SK-N-SH (cell line): ENCODE measurements around the gene DNMBP. TPM values are rescaled to one million over a fixed set of nuclear protein-coding genes. Genes with fewer than 3 reads are reported as not detected.

ENCODE experiments used
- CTCF ChIA-PET: fragments of 300-600, 350-600 bp; formaldehyde crosslinking; extraction: SDS; loops from one replicate; lab custom pipeline; 2021; lab: Yijun Ruan, JAX
- POLR2A ChIA-PET: fragments of 350-600 bp; sonication (Branson Sonifier 250); formaldehyde crosslinking; extraction: SDS; loops from one replicate; lab custom pipeline; 2020; ENCODE audit warnings: antibody characterized with exemption, inconsistent platforms; lab: Yijun Ruan, JAX
- DNase-seq: peaks from one replicate; pipeline ENCODE4 v3.0.0; 2012
- H2AFZ ChIP-seq: fragments of 200-600 bp; sonication (generic); 2 replicates; pipeline ENCODE4 v1.8.1; 2016; ENCODE audit warnings: antibody characterized with exemption, mild to moderate bottlenecking, low read depth
- H3F3A ChIP-seq: fragments of 200-600 bp; sonication (generic); replicated peaks from 2 replicates; pipeline ENCODE3; 2016; ENCODE audit warnings: antibody characterized with exemption, mild to moderate bottlenecking; ENCODE audit not compliant: insufficient read depth
- H3K27ac ChIP-seq, 2 experiments: fragments of 200-500 bp in 1 of 2; fragments of 200-600 bp in 1 of 2; sonication (Bioruptor generic) in 1 of 2; sonication (generic), shearing (Covaris generic) in 1 of 2; 2 replicates each; pipeline versions ENCODE4 v1.5.1 to v1.6.1; 2014 to 2016; ENCODE audit warnings: low read depth in 2 of 2, inconsistent platforms in 1 of 2, low read length in 1 of 2, mild to moderate bottlenecking in 1 of 2, mixed read lengths in 1 of 2
- H3K27me3 ChIP-seq: fragments of 200-600 bp; sonication (generic), shearing (Covaris generic); 2 replicates; pipeline ENCODE4 v1.6.1; 2016; ENCODE audit warnings: mixed run types; ENCODE audit not compliant: insufficient read depth
- H3K36me3 ChIP-seq, 2 experiments: fragments of 200-500 bp in 1 of 2; fragments of 200-600 bp in 1 of 2; sonication (Bioruptor generic) in 1 of 2; sonication (generic) in 1 of 2; replicated peaks in 1 of 2; 2 replicates each; pipeline versions ENCODE3 to v1.5.1; 2014 to 2016; ENCODE audit warnings: low read length in 1 of 2, mild to moderate bottlenecking in 1 of 2; ENCODE audit not compliant: insufficient read depth in 2 of 2, control insufficient read depth in 1 of 2
- H3K4me1 ChIP-seq, 2 experiments: fragments of 200-500 bp in 1 of 2; fragments of 200-600 bp in 1 of 2; sonication (Bioruptor generic) in 1 of 2; sonication (generic), shearing (Covaris generic) in 1 of 2; 2 replicates each; pipeline versions ENCODE4 v1.5.1 to v1.6.1; 2014 to 2016; ENCODE audit warnings: low read depth in 1 of 2, low read length in 1 of 2, mixed run types in 1 of 2; ENCODE audit not compliant: insufficient read depth in 2 of 2, control insufficient read depth in 1 of 2
- H3K4me2 ChIP-seq: fragments of 200-600 bp; sonication (generic), shearing (Covaris generic); 2 replicates; pipeline ENCODE4 v1.6.1; 2017; ENCODE audit warnings: mixed run types
- H3K4me3 ChIP-seq, 2 experiments: fragments of 200-500 bp in 1 of 2; fragments of 200-600 bp in 1 of 2; sonication (Bioruptor generic) in 1 of 2; sonication (generic), shearing (Covaris generic) in 1 of 2; 2 replicates each; pipeline versions ENCODE4 v1.5.1 to v1.8.1; 2014 to 2016; ENCODE audit warnings: low read depth in 2 of 2, inconsistent platforms in 1 of 2, low read length in 1 of 2, mild to moderate bottlenecking in 1 of 2, mixed read lengths in 1 of 2, moderate library complexity in 1 of 2
- H3K79me2 ChIP-seq: fragments of 200-600 bp; sonication (generic); 2 replicates; pipeline ENCODE4 v1.8.1; 2017; ENCODE audit warnings: mild to moderate bottlenecking; ENCODE audit not compliant: insufficient read depth
- H3K9ac ChIP-seq: fragments of 200-600 bp; sonication (generic); 2 replicates; pipeline ENCODE4 v1.6.1; 2017; ENCODE audit warnings: mixed run types
- H3K9me2 ChIP-seq: fragments of 200-600 bp; sonication (generic); 2 replicates; pipeline ENCODE4 v1.6.1; 2017; ENCODE audit warnings: mixed run types
- H3K9me3 ChIP-seq: fragments of 200-600 bp; sonication (generic); 2 replicates; pipeline ENCODE4 v1.6.1; 2017; ENCODE audit warnings: mixed run types, mild to moderate bottlenecking, moderate library complexity
- H4K20me1 ChIP-seq: fragments of 200-600 bp; sonication (generic); 2 replicates; pipeline ENCODE4 v1.6.1; 2017; ENCODE audit warnings: mild to moderate bottlenecking, mixed run types; ENCODE audit not compliant: insufficient read depth
- CHD2 ChIP-seq: fragments of 150-350 bp; IDR thresholded peaks from 2 replicates; pipeline ENCODE4 v1.6.1; 2018; ENCODE audit warnings: low read length; ENCODE audit not compliant: partially characterized antibody
- ELF1 ChIP-seq: IDR thresholded peaks from 2 replicates; pipeline ENCODE4 v1.4.0; 2012
- EZH2phosphoT487 ChIP-seq: fragments of 200-600 bp; sonication (generic); IDR thresholded peaks from 2 replicates; pipeline ENCODE4 v1.6.1; 2017; ENCODE audit warnings: low read depth, mixed run types, mild to moderate bottlenecking, antibody characterized with exemption, moderate library complexity, borderline replicate concordance
- GABPA ChIP-seq: IDR thresholded peaks from 2 replicates; pipeline ENCODE4 v1.4.0; 2012; ENCODE audit warnings: low read depth, mild to moderate bottlenecking
- GATA2 ChIP-seq: sonication (generic); formaldehyde crosslinking; IDR thresholded peaks from 2 replicates; pipeline ENCODE4 v1.5.0; 2020; ENCODE audit warnings: mild to moderate bottlenecking, missing genetic modification reagents
- MEF2A ChIP-seq: IDR thresholded peaks from 2 replicates; pipeline ENCODE4 v1.4.0; 2012; ENCODE audit warnings: low read depth, borderline replicate concordance
- MXI1 ChIP-seq: IDR thresholded peaks from 2 replicates; pipeline ENCODE4 v1.6.1; 2012; ENCODE audit warnings: mild to moderate bottlenecking, low read depth, low read length, improper control_type of control experiment
- POLR2AphosphoS5 ChIP-seq: IDR thresholded peaks from 2 replicates; pipeline ENCODE4 v1.6.1; 2012; ENCODE audit warnings: low read depth, low read length
- RAD21 ChIP-seq: IDR thresholded peaks from 2 replicates; pipeline ENCODE4 v1.6.1; 2012; ENCODE audit warnings: mild to moderate bottlenecking, low read length
- RCOR1 ChIP-seq: fragments of 150-350 bp; IDR thresholded peaks from 2 replicates; pipeline ENCODE4 v1.6.1; 2017; ENCODE audit warnings: antibody characterized with exemption, low read length
- RFX5 ChIP-seq: IDR thresholded peaks from 2 replicates; pipeline ENCODE4 v1.6.1; 2012; ENCODE audit warnings: mild to moderate bottlenecking, improper control_type of control experiment, low read length
- RXRA ChIP-seq: IDR thresholded peaks from 2 replicates; pipeline ENCODE4 v1.4.0; 2012; ENCODE audit warnings: low read depth, mild to moderate bottlenecking, borderline replicate concordance
- SIN3A ChIP-seq: IDR thresholded peaks from 2 replicates; pipeline ENCODE4 v1.6.1; 2012; ENCODE audit warnings: low read depth, mild to moderate bottlenecking, low read length, moderate library complexity, borderline replicate concordance
- SMC3 ChIP-seq: IDR thresholded peaks from 2 replicates; pipeline ENCODE4 v1.6.1; 2012; ENCODE audit warnings: low read depth, low read length, improper control_type of control experiment
- TAF1 ChIP-seq: IDR thresholded peaks from 2 replicates; pipeline ENCODE4 v1.6.1; 2012; ENCODE audit warnings: low read depth, mild to moderate bottlenecking, low read length, moderate library complexity, borderline replicate concordance
- TCF12 ChIP-seq: IDR thresholded peaks from 2 replicates; pipeline ENCODE4 v1.4.0; 2012
- WGBS: methylation state at CpG from one replicate; pipeline ENCODE4 v1.1.6; 2017; ENCODE audit warnings: low lambda C conversion rate; 5-methylcytosine and 5-hydroxymethylcytosine counted together
- polyA plus RNA-seq, 3 experiments: library from polyadenylated mRNA; depleted of rRNA; stranded (reverse); fragments of >200 nt; gene quantifications; 2 replicates each; pipeline ENCODE4 v1.2.3, GENCODE V29; 2012
- TF ChIP-seq, protein P1 (sequence below): IDR thresholded peaks from 2 replicates; pipeline ENCODE4 v1.4.0; 2012; ENCODE audit warnings: low read depth, borderline replicate concordance
- TF ChIP-seq, protein P2 (sequence below): IDR thresholded peaks from 2 replicates; pipeline ENCODE4 v1.4.0; 2012; ENCODE audit warnings: low read depth, borderline replicate concordance
- TF ChIP-seq, protein P3 (sequence below): fragments of 150-350 bp; IDR thresholded peaks from 2 replicates; pipeline ENCODE4 v1.6.1; 2016; ENCODE audit warnings: mild to moderate bottlenecking, low read depth, low read length
- TF ChIP-seq, protein P4 (sequence below): IDR thresholded peaks from 2 replicates; pipeline ENCODE4; 2012
- TF ChIP-seq, protein P5 (sequence below): fragments of 200-600 bp; sonication (generic); IDR thresholded peaks from 2 replicates; pipeline ENCODE4 v1.6.1; 2017; ENCODE audit warnings: antibody characterized with exemption, mild to moderate bottlenecking, moderate library complexity

The DNMBP gene
- polyA plus RNA-seq, 1 of the 3 experiments (the other 2 are of a cell fraction) = 40.2 TPM

DNA sequence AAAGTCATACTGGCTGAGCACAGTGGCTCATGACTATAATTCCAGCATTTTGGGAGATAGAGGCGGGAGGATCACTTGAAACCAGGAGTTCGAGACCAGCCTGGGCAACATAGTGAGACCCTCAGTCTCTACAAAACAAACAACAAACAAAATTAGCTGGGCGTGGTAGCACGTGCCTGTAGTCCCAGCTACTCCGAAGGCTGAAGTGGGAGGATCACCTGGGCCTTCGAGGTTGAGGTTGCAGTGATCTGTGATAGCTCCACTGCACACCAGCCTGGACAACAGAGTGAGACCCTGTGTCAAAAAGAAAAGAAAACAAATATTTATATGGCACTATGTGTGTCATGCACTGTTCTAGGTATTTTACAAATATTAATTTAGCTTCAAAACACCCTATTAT lies 94.3 kb downstream of the DNMBP start:
- no peaks in the 10 kb centered on the region for H3K9me3 ChIP-seq
- no peak overlapping the region for H3K4me2 ChIP-seq
- no peaks in the 10 kb centered on the region for H3K27me3 ChIP-seq
- WGBS = over 99% methylated on average over 6 of the region's 6 CpGs
- no peak overlapping the region for H3K27ac ChIP-seq
- no peak for TF ChIP-seq ELF1
- no peak for TF ChIP-seq RXRA
- TF ChIP-seq TAF1 = no peak
- TF ChIP-seq RFX5 = no peak
- TF ChIP-seq, protein P1, sequence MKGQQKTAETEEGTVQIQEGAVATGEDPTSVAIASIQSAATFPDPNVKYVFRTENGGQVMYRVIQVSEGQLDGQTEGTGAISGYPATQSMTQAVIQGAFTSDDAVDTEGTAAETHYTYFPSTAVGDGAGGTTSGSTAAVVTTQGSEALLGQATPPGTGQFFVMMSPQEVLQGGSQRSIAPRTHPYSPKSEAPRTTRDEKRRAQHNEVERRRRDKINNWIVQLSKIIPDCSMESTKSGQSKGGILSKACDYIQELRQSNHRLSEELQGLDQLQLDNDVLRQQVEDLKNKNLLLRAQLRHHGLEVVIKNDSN = no peak
- TF ChIP-seq, protein P2, sequence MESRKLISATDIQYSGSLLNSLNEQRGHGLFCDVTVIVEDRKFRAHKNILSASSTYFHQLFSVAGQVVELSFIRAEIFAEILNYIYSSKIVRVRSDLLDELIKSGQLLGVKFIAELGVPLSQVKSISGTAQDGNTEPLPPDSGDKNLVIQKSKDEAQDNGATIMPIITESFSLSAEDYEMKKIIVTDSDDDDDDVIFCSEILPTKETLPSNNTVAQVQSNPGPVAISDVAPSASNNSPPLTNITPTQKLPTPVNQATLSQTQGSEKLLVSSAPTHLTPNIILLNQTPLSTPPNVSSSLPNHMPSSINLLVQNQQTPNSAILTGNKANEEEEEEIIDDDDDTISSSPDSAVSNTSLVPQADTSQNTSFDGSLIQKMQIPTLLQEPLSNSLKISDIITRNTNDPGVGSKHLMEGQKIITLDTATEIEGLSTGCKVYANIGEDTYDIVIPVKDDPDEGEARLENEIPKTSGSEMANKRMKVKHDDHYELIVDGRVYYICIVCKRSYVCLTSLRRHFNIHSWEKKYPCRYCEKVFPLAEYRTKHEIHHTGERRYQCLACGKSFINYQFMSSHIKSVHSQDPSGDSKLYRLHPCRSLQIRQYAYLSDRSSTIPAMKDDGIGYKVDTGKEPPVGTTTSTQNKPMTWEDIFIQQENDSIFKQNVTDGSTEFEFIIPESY = no peak
- no peak for TF ChIP-seq CHD2
- no peak for TF ChIP-seq TCF12
- TF ChIP-seq RCOR1 = no peak
- TF ChIP-seq, protein P3, sequence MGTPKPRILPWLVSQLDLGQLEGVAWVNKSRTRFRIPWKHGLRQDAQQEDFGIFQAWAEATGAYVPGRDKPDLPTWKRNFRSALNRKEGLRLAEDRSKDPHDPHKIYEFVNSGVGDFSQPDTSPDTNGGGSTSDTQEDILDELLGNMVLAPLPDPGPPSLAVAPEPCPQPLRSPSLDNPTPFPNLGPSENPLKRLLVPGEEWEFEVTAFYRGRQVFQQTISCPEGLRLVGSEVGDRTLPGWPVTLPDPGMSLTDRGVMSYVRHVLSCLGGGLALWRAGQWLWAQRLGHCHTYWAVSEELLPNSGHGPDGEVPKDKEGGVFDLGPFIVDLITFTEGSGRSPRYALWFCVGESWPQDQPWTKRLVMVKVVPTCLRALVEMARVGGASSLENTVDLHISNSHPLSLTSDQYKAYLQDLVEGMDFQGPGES = no peak
- TF ChIP-seq MXI1 = no peak
- no peak for TF ChIP-seq GATA2 (CRISPR knock-in tag)
- TF ChIP-seq GABPA = no peak
- no peak for TF ChIP-seq EZH2phosphoT487
- TF ChIP-seq, all 33 proteins: peak for 0
- Histone ChIP-seq H3K4me3 (no peak overlapping the region), H3K9me2 (no peaks in the 10 kb centered on the region), H3K36me3 (peaks cover 0 to 53% of the 10 kb centered on the region in 2 experiments), H3K4me1 (peaks cover 0 to 37% of the 10 kb centered on the region in 2 experiments; a peak in 1 of 4 replicates), H3K79me2 (peaks cover 98% of the 10 kb centered on the region), H3K9ac (no peak overlapping the region), H2AFZ (no peak overlapping the region), H3F3A (peaks cover 15% of the 10 kb centered on the region), H4K20me1 (peaks cover 29% of the 10 kb centered on the region)
- DNase-seq = no peak
- ChIA-PET CTCF (interaction anchor here (1.0 to 1.6 kb wide), 3 partner anchors 65 to 131 kb away, joined by 3 to 6 read pairs (median 3); partner anchors contain the start of gene DNMBP), POLR2A (no interaction called here)

DNA sequence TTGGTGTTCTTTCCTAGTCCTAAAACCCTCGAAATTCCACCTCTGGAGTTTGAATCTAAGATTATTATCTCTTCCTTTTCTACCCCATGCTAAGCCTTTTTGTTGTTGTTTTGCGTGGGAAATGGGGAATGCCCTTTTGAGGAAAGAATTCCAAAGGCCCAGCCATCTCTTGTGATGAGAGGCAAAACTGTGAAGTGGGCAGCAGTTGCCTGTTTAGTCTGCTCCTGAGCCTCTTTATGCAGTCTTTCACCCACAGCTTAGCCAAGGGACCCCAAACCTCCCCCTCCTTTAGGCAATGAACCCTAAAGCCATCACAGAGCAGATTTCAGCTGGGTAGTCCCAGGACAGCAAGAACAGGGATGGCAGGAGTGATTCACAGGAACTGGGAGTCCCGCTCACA lies 95.5 kb downstream of the DNMBP start:
- WGBS = 77% methylated on average over 3 of the region's 3 CpGs
- peaks cover 0 to 56% of the 10 kb centered on the region in 2 experiments for H3K36me3 ChIP-seq
- H3K9me2 ChIP-seq = no peaks in the 10 kb centered on the region
- H3K4me3 ChIP-seq = no peak overlapping the region
- no peak overlapping the region for H3K4me2 ChIP-seq
- peaks cover 15% of the 10 kb centered on the region for H3F3A ChIP-seq
- peaks cover 98% of the 10 kb centered on the region for H3K79me2 ChIP-seq
- H3K9ac ChIP-seq = no peak overlapping the region
- no peaks in the 10 kb centered on the region for H3K9me3 ChIP-seq
- H2AFZ ChIP-seq = no peak overlapping the region
- H3K27me3 ChIP-seq = no peaks in the 10 kb centered on the region
- peaks cover 30% of the 10 kb centered on the region for H4K20me1 ChIP-seq
- peaks cover 0 to 36% of the 10 kb centered on the region in 2 experiments; a peak in 1 of 4 replicates for H3K4me1 ChIP-seq
- TF ChIP-seq MEF2A = no peak
- TF ChIP-seq, protein P4, sequence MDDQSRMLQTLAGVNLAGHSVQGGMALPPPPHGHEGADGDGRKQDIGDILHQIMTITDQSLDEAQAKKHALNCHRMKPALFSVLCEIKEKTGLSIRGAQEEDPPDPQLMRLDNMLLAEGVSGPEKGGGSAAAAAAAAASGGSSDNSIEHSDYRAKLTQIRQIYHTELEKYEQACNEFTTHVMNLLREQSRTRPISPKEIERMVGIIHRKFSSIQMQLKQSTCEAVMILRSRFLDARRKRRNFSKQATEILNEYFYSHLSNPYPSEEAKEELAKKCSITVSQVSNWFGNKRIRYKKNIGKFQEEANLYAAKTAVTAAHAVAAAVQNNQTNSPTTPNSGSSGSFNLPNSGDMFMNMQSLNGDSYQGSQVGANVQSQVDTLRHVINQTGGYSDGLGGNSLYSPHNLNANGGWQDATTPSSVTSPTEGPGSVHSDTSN = no peak
- no peak for TF ChIP-seq GATA2 (CRISPR knock-in tag)
- no peak for TF ChIP-seq RAD21
- TF ChIP-seq RXRA = no peak
- no peak for TF ChIP-seq SIN3A
- no peak for TF ChIP-seq POLR2AphosphoS5
- no peak for TF ChIP-seq GABPA
- TF ChIP-seq, protein P5, sequence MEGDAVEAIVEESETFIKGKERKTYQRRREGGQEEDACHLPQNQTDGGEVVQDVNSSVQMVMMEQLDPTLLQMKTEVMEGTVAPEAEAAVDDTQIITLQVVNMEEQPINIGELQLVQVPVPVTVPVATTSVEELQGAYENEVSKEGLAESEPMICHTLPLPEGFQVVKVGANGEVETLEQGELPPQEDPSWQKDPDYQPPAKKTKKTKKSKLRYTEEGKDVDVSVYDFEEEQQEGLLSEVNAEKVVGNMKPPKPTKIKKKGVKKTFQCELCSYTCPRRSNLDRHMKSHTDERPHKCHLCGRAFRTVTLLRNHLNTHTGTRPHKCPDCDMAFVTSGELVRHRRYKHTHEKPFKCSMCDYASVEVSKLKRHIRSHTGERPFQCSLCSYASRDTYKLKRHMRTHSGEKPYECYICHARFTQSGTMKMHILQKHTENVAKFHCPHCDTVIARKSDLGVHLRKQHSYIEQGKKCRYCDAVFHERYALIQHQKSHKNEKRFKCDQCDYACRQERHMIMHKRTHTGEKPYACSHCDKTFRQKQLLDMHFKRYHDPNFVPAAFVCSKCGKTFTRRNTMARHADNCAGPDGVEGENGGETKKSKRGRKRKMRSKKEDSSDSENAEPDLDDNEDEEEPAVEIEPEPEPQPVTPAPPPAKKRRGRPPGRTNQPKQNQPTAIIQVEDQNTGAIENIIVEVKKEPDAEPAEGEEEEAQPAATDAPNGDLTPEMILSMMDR = no peak
- TF ChIP-seq SMC3 = no peak
- no peak for TF ChIP-seq MXI1
- DNase-seq = no peak
- CTCF ChIA-PET = interaction anchor here (0.6 to 1.3 kb wide), 3 partner anchors 68 to 132 kb away, joined by 3 to 4 read pairs (median 3); no protein-coding TSS in a partner anchor
- H3K27ac ChIP-seq = 0 out of 4 replicates have a peak overlapping the region, but pooled peaks of 1 of the 2 experiments have one; percentile 26
- POLR2A ChIA-PET = no interaction called here
